K562 (cell line): ENCODE data around the gene ZFTA. TPM values are rescaled to one million over a fixed set of nuclear protein-coding genes. Genes with fewer than 3 reads are reported as not detected.
A peak's percentile ranks its signal among the peaks of the same experiment; 100 is the strongest.

Experiments
- ATAC-seq: fragments of 200-7000 bp; cut with Tn5 transposase; 3 replicates; pipeline ENCODE4 v1.9.1; 2020; ENCODE audit warnings: moderate library complexity
- Bru-seq: library from RNA; stranded (reverse); fragments of 400-500 nt; gene quantifications from one replicate; lab custom pipeline; 2021; lab: Mats Ljungman, UMichigan
- BruChase-seq, 2 experiments: library from RNA; stranded (reverse); fragments of 400-500 nt; gene quantifications; one replicate each; lab custom pipeline; 2021; lab: Mats Ljungman, UMichigan
- BruUV-seq: library from RNA; stranded (reverse); fragments of 400-500 nt; replicated peaks from 2 replicates; lab custom pipeline; 2021; lab: Mats Ljungman, UMichigan
- CTCF ChIA-PET: fragments of 300-600 bp; formaldehyde crosslinking; extraction: SDS; loops from one replicate; lab custom pipeline; 2021; ENCODE audit warnings: low intra/inter-chr PET ratio; lab: Yijun Ruan, JAX
- POLR2A ChIA-PET: fragments of 300-600, 350-650 bp; sonication (Branson Sonifier 250); formaldehyde crosslinking; extraction: SDS; loops from one replicate; lab custom pipeline; 2021; ENCODE audit warnings: antibody characterized with exemption, inconsistent platforms; lab: Yijun Ruan, JAX
- DNase-seq, 4 experiments: peaks; one replicate each; pipeline versions ENCODE4 v3.0.0 to v3.0.0-alpha.2; 2011 to 2018; ENCODE audit warnings: low spot score in 3 of 4, mixed read lengths in 3 of 4; ENCODE audit errors: extremely low read depth in 1 of 4
- FAIRE-seq: peaks from 2 replicates; lab custom pipeline; 2011; peaks lifted over from hg19 to GRCh38; lab: Jason Lieb, UNC
- H2AFZ ChIP-seq: 2 replicates; pipeline ENCODE4 v1.6.0; 2011; ENCODE audit warnings: low read depth, low read length, control low read depth, inconsistent platforms
- H3K27ac ChIP-seq: fragments of 200-600 bp; 3 replicates; pipeline ENCODE4 v1.8.0; 2011; ENCODE audit warnings: low read depth, mild to moderate bottlenecking, control low read depth, inconsistent platforms, low read length, moderate library complexity, mixed read lengths; ENCODE audit errors: extremely low read depth
- H3K27me3 ChIP-seq, 2 experiments: fragments of 300-600 bp in 1 of 2; 2 replicates in 1 of 2; 3 replicates in 1 of 2; pipeline versions ENCODE4 v1.6.0 to v1.8.0; 2011; ENCODE audit warnings: inconsistent platforms in 2 of 2, low read length in 2 of 2, mild to moderate bottlenecking in 1 of 2, mixed read lengths in 1 of 2, moderate library complexity in 1 of 2; ENCODE audit not compliant: control insufficient read depth in 2 of 2, insufficient read depth in 2 of 2
- H3K36me3 ChIP-seq: fragments of 300-600 bp; 3 replicates; pipeline ENCODE4 v1.8.0; 2011; ENCODE audit warnings: mild to moderate bottlenecking, low read length, inconsistent platforms; ENCODE audit not compliant: control insufficient read depth, insufficient read depth
- H3K4me1 ChIP-seq, 2 experiments: fragments of 200-600 bp in 1 of 2; replicated peaks in 1 of 2; 2 replicates in 1 of 2; 3 replicates in 1 of 2; pipeline versions ENCODE4 v1.5.1 to v1.8.0; 2011; ENCODE audit warnings: inconsistent platforms in 2 of 2, low read length in 2 of 2, mild to moderate bottlenecking in 1 of 2, mixed read lengths in 1 of 2, moderate library complexity in 1 of 2; ENCODE audit not compliant: control insufficient read depth in 2 of 2, insufficient read depth in 2 of 2
- H3K4me2 ChIP-seq: 2 replicates; pipeline ENCODE4 v1.6.1; 2011; ENCODE audit warnings: low read length, control low read depth, inconsistent platforms, mixed read lengths; ENCODE audit not compliant: insufficient read depth
- H3K4me3 ChIP-seq: fragments of 200-600 bp; sonication (generic), shearing (Covaris generic); 2 replicates; pipeline ENCODE4 v1.5.1; 2016; ENCODE audit warnings: control low read depth, inconsistent platforms
- H3K79me2 ChIP-seq: fragments of 200-600 bp; 3 replicates; pipeline ENCODE4 v1.8.0; 2011; ENCODE audit warnings: low read length, inconsistent platforms; ENCODE audit not compliant: control insufficient read depth, insufficient read depth
- H3K9ac ChIP-seq, 2 experiments: 2 replicates each; pipeline versions ENCODE4 v1.6.0 to v1.6.1; 2011; ENCODE audit warnings: low read depth in 2 of 2, low read length in 2 of 2, control low read depth in 1 of 2, inconsistent platforms in 1 of 2, mild to moderate bottlenecking in 1 of 2, mixed read lengths in 1 of 2; ENCODE audit not compliant: insufficient read depth in 1 of 2
- H3K9me1 ChIP-seq: one replicate; pipeline ENCODE4 v1.6.0; 2011; ENCODE audit warnings: inconsistent platforms, mild to moderate bottlenecking, low read length, moderate library complexity; ENCODE audit not compliant: control insufficient read depth, insufficient read depth
- H3K9me3 ChIP-seq: replicated peaks from 2 replicates; pipeline ENCODE4 v1.5.1; 2011; ENCODE audit warnings: low read depth, low read length, inconsistent platforms; ENCODE audit not compliant: control insufficient read depth, insufficient read depth
- H4K20me1 ChIP-seq: replicated peaks from 2 replicates; pipeline ENCODE4 v1.6.1; 2011; ENCODE audit warnings: low read length, inconsistent platforms, mixed read lengths; ENCODE audit not compliant: control insufficient read depth, insufficient read depth
- C11orf30 ChIP-seq: fragments of 450-650 bp; IDR thresholded peaks from 2 replicates; pipeline ENCODE4 v1.6.1; 2016; ENCODE audit warnings: low read depth, mild to moderate bottlenecking
- GTF2A2 ChIP-seq: IDR thresholded peaks from 2 replicates; pipeline ENCODE4 v1.6.1; 2016; ENCODE audit warnings: mild to moderate bottlenecking, missing genetic modification characterization, missing compliant biosample characterization
- NCOA6 ChIP-seq: fragments of 450-650 bp; IDR thresholded peaks from 2 replicates; pipeline ENCODE4 v1.6.1; 2017; ENCODE audit warnings: mild to moderate bottlenecking
- SMAD4 ChIP-seq: fragments of 250-450 bp; sonication (Bioruptor Pico); conservative IDR thresholded peaks from 2 replicates; pipeline ENCODE4 v1.8.0; 2021; ENCODE audit warnings: inconsistent platforms, mild to moderate bottlenecking, moderate library complexity
- XRCC4 ChIP-seq: IDR thresholded peaks from one replicate; pipeline ENCODE4 v1.6.1; 2011; ENCODE audit not compliant: insufficient read depth, insufficient read length; ENCODE audit errors: extremely low read depth
- whole genome bisulfite sequencing: fragments of 100-300 bp; shearing (Covaris generic); methylation state at CpG from one replicate; pipeline ENCODE4 v1.1.6; 2016; ENCODE audit warnings: low coverage, mixed read lengths; ENCODE audit not compliant: insufficient coverage; ENCODE audit errors: missing lambda C conversion rate; 5-methylcytosine and 5-hydroxymethylcytosine counted together
- in situ Hi-C: fragments of 300-500 bp; cut with MboI; formaldehyde crosslinking; loops from 4 replicates; pipeline ENCODE4 v1.15.0; 2018; ENCODE audit warnings: inconsistent platforms, mixed read lengths
- intact Hi-C: fragments of 100-400 bp; cut with micrococcal nuclease; formaldehyde crosslinking; loops from 2 replicates; pipeline ENCODE4 v1.14.2; 2022
- long read RNA-seq, 3 experiments: library from polyadenylated mRNA in 2 of 3; library from RNA in 1 of 3; unstranded in 2 of 3; stranded (forward) in 1 of 3; transcript quantifications; one replicate each; pipeline ENCODE4 v2.0.0, GENCODE V29; 2019 to 2022
- polyA minus RNA-seq, 3 experiments: library from RNA; depleted of rRNA, polyadenylated mRNA; stranded (reverse); fragments of >200 nt; gene quantifications; 2 replicates each; pipeline ENCODE4 v1.2.3, GENCODE V29; 2011
- polyA plus RNA-seq, 8 experiments: library from polyadenylated mRNA; depleted of rRNA in 4 of 8; stranded (reverse) in 5 of 8; unstranded in 3 of 8; fragments of >200 nt; fragmentation: Nextera tagmentation in 2 of 8; fragmentation: Illumina TruSeq in 1 of 8; extraction: Ambion mirVana in 2 of 8; extraction: Trizol in 1 of 8; gene quantifications; 2 replicates each; pipeline versions ENCODE4 v1.2.1 to v1.2.3, GENCODE V29; 2011 to 2014; ENCODE audit warnings: inconsistent platforms in 1 of 8, missing spikeins in 1 of 8
- total RNA-seq, 7 experiments: library from RNA; depleted of rRNA in 6 of 7; stranded (reverse); fragments of >200 nt in 6 of 7; fragmentation: Illumina TruSeq in 2 of 7; extraction: Trizol in 2 of 7; gene quantifications; 2 replicates each; pipeline versions ENCODE4 v1.2.1 to v1.2.3, GENCODE V29; 2011 to 2021; ENCODE audit warnings: low replicate concordance in 1 of 7
- TF ChIP-seq, protein P1 (sequence below): sonication (generic); formaldehyde crosslinking; IDR thresholded peaks from 2 replicates; pipeline ENCODE4 v1.9.0; 2022; ENCODE audit warnings: mild to moderate bottlenecking, missing genetic modification reagents
- TF ChIP-seq, protein P2 (sequence below): fragments of 250-450 bp; sonication (Bioruptor Pico); IDR thresholded peaks from 2 replicates; pipeline ENCODE4 v1.8.0; 2021; ENCODE audit warnings: mild to moderate bottlenecking, moderate library complexity
- TF ChIP-seq, protein P3 (sequence below): fragments of 250-450 bp; sonication (Bioruptor Pico); IDR thresholded peaks from 2 replicates; pipeline ENCODE4 v1.4.0; 2020; ENCODE audit warnings: mild to moderate bottlenecking
- TF ChIP-seq, protein P4 (sequence below): sonication (generic); formaldehyde crosslinking; IDR thresholded peaks from 2 replicates; pipeline ENCODE4 v1.8.0; 2022; ENCODE audit warnings: mild to moderate bottlenecking, missing genetic modification reagents

ZFTA gene
- 11.1 and 14.8 TPM in 2 replicates for total RNA-seq (2011; cell fraction: chromatin; rRNA removed; ENCODE audit: low replicate concordance)
- 8.8 and 11.5 TPM in 2 replicates for total RNA-seq (2011; cell fraction: nucleolus; rRNA removed)
- total RNA-seq (2011; cell fraction: nucleoplasm; rRNA removed): 12.8 and 16.3 TPM in 2 replicates
- total RNA-seq (2014; rRNA removed) (6.7 and 7.6 TPM in 2 replicates), total RNA-seq (2014; rRNA removed; fragmentation: Illumina TruSeq; extraction: Trizol) (2.9 and 3.0 TPM in 2 replicates), total RNA-seq (2015; rRNA removed; fragmentation: Illumina TruSeq; extraction: Trizol) (3.7 and 4.2 TPM in 2 replicates), total RNA-seq (2021) (8.4 and 12.3 TPM in 2 replicates), polyA plus RNA-seq (2011; rRNA removed) (2.6 and 2.8 TPM in 2 replicates), polyA plus RNA-seq (2014; fragmentation: Illumina TruSeq; extraction: Trizol) (2.5 and 2.6 TPM in 2 replicates), polyA plus RNA-seq (2014; fragmentation: Nextera tagmentation; extraction: Ambion mirVana) (under 1 TPM; 0.45 TPM), polyA plus RNA-seq (2014; rRNA removed) (4.6 and 5.1 TPM in 2 replicates), polyA minus RNA-seq (2011; rRNA and poly(A)+ RNA removed) (1.9 and 2.1 TPM in 2 replicates), Bru-seq, nascent RNA (percentile 59 among the genes with signal in this experiment), BruChase-seq, experiment 1, labeled RNA remaining after a 2-hour chase (percentile 68 among the genes with signal in this experiment), BruChase-seq, experiment 2, labeled RNA remaining after a 6-hour chase (percentile 73 among the genes with signal in this experiment)
- 1.7 and 4.1 TPM in 2 replicates for polyA plus RNA-seq (2011; cell fraction: cytosol; rRNA removed)
- 10.4 and 14.9 TPM in 2 replicates for polyA plus RNA-seq (2011; cell fraction: nucleus; rRNA removed)
- polyA plus RNA-seq (2012): 3.1 and 3.3 TPM in 2 replicates
- polyA minus RNA-seq (2011; cell fraction: cytosol; rRNA and poly(A)+ RNA removed): 2.3 and 4.7 TPM in 2 replicates
- 5.1 and 5.3 TPM in 2 replicates for polyA minus RNA-seq (2011; cell fraction: nucleus; rRNA and poly(A)+ RNA removed)
- long read RNA-seq, experiment 1, partial matches to known transcripts: 0 of 33 reads
- long read RNA-seq, experiment 1, other reads (novel, unspliced or antisense): 33 of 33 reads
- long read RNA-seq, experiment 2, partial matches to known transcripts: 0 of 7 reads
- long read RNA-seq, experiment 2, other reads (novel, unspliced or antisense): 7 of 7 reads
- long read RNA-seq, experiment 3: 0 reads

DNA sequence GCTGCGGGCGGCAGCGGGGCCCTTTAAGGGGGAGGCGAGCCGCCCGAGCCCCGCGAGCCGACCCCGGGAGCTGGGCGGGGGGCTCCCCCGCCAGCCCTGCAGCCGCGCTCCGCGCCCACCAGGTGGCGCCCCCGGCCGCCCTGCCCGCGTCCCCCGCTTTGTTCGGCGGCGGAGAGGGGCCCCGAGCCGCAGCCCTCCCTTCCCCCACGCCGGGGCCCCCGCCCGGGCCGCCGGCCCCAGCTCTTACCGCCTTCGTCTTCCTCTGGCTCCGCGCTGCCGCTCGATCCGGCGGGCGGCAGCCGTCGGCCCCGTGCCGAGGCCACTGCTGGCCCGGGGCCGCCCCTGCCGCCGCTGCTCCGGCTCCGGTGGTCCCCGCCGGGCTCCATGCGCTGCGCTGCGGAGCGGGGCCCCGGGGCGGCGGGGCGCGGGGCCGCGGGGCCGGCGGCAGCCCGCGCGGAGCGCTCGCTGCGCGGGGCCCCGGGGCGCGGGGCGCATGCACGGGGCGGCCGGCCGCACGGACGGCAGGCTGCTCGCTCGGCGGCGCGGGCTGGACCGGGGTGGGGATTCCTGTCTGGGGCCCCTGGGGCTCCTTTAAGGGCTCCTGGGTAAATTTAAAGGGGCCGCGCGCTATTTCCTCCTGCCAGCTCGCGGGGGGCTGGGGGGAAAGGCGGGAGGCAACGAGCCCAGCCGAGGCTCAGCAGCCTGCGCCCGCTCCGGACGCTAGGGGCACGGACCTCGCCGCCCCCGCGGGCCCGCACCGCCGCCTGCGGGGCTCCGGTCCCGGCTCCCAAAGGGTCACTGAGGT lies at the start of gene ZFTA:
Gene ZFTA (minus strand): TSS at position 539 of the 805 bp plus-strand sequence. CDS start 153 bp downstream, at position 386.
- POLR2A ChIA-PET: interaction anchor here (0.7 to 1.1 kb wide), 3 partner anchors 42 to 185 kb away, joined by 3 to 4 read pairs (median 3); no protein-coding TSS in a partner anchor
- CTCF ChIA-PET: interaction anchor here (0.6 to 0.8 kb wide), 3 partner anchors 10 to 102 kb away, joined by 3 to 5 read pairs (median 3); no protein-coding TSS in a partner anchor
- Histone ChIP-seq H3K27me3 (no peaks in the 10 kb centered on the region), H4K20me1 (no peaks in the 10 kb centered on the region), H2AFZ (peak within 1 kb of the TSS; percentile 86), H3K9me3 (no peaks in the 10 kb centered on the region), H3K27ac (peak within 1 kb of the TSS; percentile 65), H3K4me1 (peaks cover 8 to 48% of the 10 kb centered on the region in 2 experiments), H3K36me3 (peaks cover 19% of the 10 kb centered on the region; the same call in 1 of the 3 replicates), H3K9ac (peak within 1 kb of the TSS; percentile 63 to 95), H3K79me2 (peaks cover 19% of the 10 kb centered on the region), H3K4me2 (peak within 1 kb of the TSS; percentile 72), H3K4me3 (peak within 1 kb of the TSS; percentile 60), H3K9me1 (no peaks in the 10 kb centered on the region)
- under 1% methylated on average over 36 of the region's 113 CpGs for WGBS
- no TSS peak for BruUV-seq
- FAIRE-seq (no peak), ATAC-seq (peak; percentile 70), DNase-seq (peak; percentile 72 to 91 (median 84))
- intact Hi-C loops: loop anchor here (5.0 kb wide), 4 partner anchors 44 to 384 kb away; partner anchors contain the start of genes MARK2, RCOR2 and SPINDOC
- in situ Hi-C loops: loop anchor here (10.0 kb wide), 1 partner anchor 376 kb away; no protein-coding TSS in a partner anchor
- peak; percentile 22 for TF ChIP-seq SMAD4 (CRISPR knock-in tag)
- TF ChIP-seq, protein P1, sequence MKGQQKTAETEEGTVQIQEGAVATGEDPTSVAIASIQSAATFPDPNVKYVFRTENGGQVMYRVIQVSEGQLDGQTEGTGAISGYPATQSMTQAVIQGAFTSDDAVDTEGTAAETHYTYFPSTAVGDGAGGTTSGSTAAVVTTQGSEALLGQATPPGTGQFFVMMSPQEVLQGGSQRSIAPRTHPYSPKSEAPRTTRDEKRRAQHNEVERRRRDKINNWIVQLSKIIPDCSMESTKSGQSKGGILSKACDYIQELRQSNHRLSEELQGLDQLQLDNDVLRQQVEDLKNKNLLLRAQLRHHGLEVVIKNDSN: no peak
- no peak for TF ChIP-seq XRCC4
- no peak for TF ChIP-seq C11orf30
- no peak for TF ChIP-seq GTF2A2 (tag)
- TF ChIP-seq, protein P2, sequence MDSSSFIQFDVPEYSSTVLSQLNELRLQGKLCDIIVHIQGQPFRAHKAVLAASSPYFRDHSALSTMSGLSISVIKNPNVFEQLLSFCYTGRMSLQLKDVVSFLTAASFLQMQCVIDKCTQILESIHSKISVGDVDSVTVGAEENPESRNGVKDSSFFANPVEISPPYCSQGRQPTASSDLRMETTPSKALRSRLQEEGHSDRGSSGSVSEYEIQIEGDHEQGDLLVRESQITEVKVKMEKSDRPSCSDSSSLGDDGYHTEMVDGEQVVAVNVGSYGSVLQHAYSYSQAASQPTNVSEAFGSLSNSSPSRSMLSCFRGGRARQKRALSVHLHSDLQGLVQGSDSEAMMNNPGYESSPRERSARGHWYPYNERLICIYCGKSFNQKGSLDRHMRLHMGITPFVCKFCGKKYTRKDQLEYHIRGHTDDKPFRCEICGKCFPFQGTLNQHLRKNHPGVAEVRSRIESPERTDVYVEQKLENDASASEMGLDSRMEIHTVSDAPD (CRISPR knock-in tag): no peak
- TF ChIP-seq, protein P3, sequence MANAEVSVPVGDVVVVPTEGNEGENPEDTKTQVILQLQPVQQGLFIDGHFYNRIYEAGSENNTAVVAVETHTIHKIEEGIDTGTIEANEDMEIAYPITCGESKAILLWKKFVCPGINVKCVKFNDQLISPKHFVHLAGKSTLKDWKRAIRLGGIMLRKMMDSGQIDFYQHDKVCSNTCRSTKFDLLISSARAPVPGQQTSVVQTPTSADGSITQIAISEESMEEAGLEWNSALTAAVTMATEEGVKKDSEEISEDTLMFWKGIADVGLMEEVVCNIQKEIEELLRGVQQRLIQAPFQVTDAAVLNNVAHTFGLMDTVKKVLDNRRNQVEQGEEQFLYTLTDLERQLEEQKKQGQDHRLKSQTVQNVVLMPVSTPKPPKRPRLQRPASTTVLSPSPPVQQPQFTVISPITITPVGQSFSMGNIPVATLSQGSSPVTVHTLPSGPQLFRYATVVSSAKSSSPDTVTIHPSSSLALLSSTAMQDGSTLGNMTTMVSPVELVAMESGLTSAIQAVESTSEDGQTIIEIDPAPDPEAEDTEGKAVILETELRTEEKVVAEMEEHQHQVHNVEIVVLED: no peak
- TF ChIP-seq, protein P4, sequence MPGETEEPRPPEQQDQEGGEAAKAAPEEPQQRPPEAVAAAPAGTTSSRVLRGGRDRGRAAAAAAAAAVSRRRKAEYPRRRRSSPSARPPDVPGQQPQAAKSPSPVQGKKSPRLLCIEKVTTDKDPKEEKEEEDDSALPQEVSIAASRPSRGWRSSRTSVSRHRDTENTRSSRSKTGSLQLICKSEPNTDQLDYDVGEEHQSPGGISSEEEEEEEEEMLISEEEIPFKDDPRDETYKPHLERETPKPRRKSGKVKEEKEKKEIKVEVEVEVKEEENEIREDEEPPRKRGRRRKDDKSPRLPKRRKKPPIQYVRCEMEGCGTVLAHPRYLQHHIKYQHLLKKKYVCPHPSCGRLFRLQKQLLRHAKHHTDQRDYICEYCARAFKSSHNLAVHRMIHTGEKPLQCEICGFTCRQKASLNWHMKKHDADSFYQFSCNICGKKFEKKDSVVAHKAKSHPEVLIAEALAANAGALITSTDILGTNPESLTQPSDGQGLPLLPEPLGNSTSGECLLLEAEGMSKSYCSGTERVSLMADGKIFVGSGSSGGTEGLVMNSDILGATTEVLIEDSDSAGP: peak; percentile 95
- peak; percentile 51; the same call in 1 of the 2 replicates for TF ChIP-seq NCOA6
